Choroid plexus epithelial cell (primary cell): ENCODE results near the gene APBA2.

Experiments
- DNase-seq: peaks from one replicate; pipeline ENCODE4 v3.0.0-alpha.2; 2010; ENCODE audit warnings: low read depth
- H3K4me3 ChIP-seq: 2 replicates; pipeline ENCODE4 v1.5.1; 2011; ENCODE audit warnings: low read depth, mild to moderate bottlenecking, control low read depth, low read length, moderate library complexity
- CTCF ChIP-seq: conservative IDR thresholded peaks from 2 replicates; pipeline ENCODE4 v1.5.1; 2011; ENCODE audit warnings: low read depth, mild to moderate bottlenecking, control low read depth, inconsistent platforms, low read length, moderate library complexity

APBA2 gene

GRCh38 chr15:29088666-29089065 lies 202.9 kb downstream of the APBA2 start:
- no peak for DNase-seq
- no peak for TF ChIP-seq CTCF
- no peak overlapping the region for H3K4me3 ChIP-seq

GRCh38 chr15:29089731-29090616 lies 204.2 kb downstream of the APBA2 start:
- peak; percentile 72 for DNase-seq
- H3K4me3 ChIP-seq, result peak overlapping the region; percentile 21
- peak; percentile 49 for TF ChIP-seq CTCF

- H3K4me3 ChIP-seq, result no peak overlapping the region
- DNase-seq, result peak; percentile 50
- peak; percentile 87 for TF ChIP-seq CTCF
Observed at GRCh38 chr15:29090617-29091466, 205.1 kb downstream of the APBA2 start.

- H3K4me3 ChIP-seq, result no peak overlapping the region
- no peak for DNase-seq
- no peak for TF ChIP-seq CTCF
Observed at GRCh38 chr15:29091666-29092065, 205.9 kb downstream of the APBA2 start.

- no peak overlapping the region for H3K4me3 ChIP-seq
- no peak for TF ChIP-seq CTCF
- DNase-seq, result no peak
Observed at GRCh38 chr15:29092376-29093064, 206.7 kb downstream of the APBA2 start.

GRCh38 chr15:29093065-29093435 lies 207.3 kb downstream of the APBA2 start:
- no peak overlapping the region for H3K4me3 ChIP-seq
- no peak for TF ChIP-seq CTCF
- DNase-seq, result no peak
